GM18526 (cell line): ENCODE results near the gene CARMIL1.

ENCODE experiments used
- POLR2A ChIP-seq: IDR thresholded peaks from 3 replicates; pipeline ENCODE4 v1.6.1; 2011; ENCODE audit not compliant: insufficient read length; ENCODE audit errors: extremely low read depth

The CARMIL1 gene

GRCh38 chr6:25564943-25565342 is 285.8 kb downstream of the CARMIL1 start:
- TF ChIP-seq POLR2A: no peak

- TF ChIP-seq POLR2A: no peak
Observed at GRCh38 chr6:25570578-25570977, 291.4 kb downstream of the CARMIL1 start.

- TF ChIP-seq POLR2A: no peak
Observed at GRCh38 chr6:25576919-25577318, 297.7 kb downstream of the CARMIL1 start.

- TF ChIP-seq POLR2A: no peak
Observed at GRCh38 chr6:25578538-25578937, 299.4 kb downstream of the CARMIL1 start.

- TF ChIP-seq POLR2A: no peak
Observed at GRCh38 chr6:25579391-25579883, 300.3 kb downstream of the CARMIL1 start.

GRCh38 chr6:25579902-25580495 is 300.8 kb downstream of the CARMIL1 start:
- no peak for TF ChIP-seq POLR2A

GRCh38 chr6:25582101-25582500 is 302.9 kb downstream of the CARMIL1 start:
- TF ChIP-seq POLR2A: no peak

- TF ChIP-seq POLR2A: no peak
Observed at GRCh38 chr6:25583099-25583498, 303.9 kb downstream of the CARMIL1 start.

GRCh38 chr6:25583906-25584305 is 304.7 kb downstream of the CARMIL1 start:
- no peak for TF ChIP-seq POLR2A

- no peak for TF ChIP-seq POLR2A
Observed at GRCh38 chr6:25585225-25585624, 306.1 kb downstream of the CARMIL1 start.

GRCh38 chr6:25586927-25587326 is 307.8 kb downstream of the CARMIL1 start:
- TF ChIP-seq POLR2A: no peak

- no peak for TF ChIP-seq POLR2A
Observed at GRCh38 chr6:25590986-25591385, 311.8 kb downstream of the CARMIL1 start.

GRCh38 chr6:25596928-25597818 is 318.0 kb downstream of the CARMIL1 start:
- no peak for TF ChIP-seq POLR2A

- no peak for TF ChIP-seq POLR2A
Observed at GRCh38 chr6:25599516-25600085, 320.4 kb downstream of the CARMIL1 start.

- no peak for TF ChIP-seq POLR2A
Observed at GRCh38 chr6:25601800-25602673, 322.9 kb downstream of the CARMIL1 start.
